K562 (cell line): ENCODE results near the gene CBX1. TPM values are rescaled to one million over a fixed set of nuclear protein-coding genes. Genes with fewer than 3 reads are reported as not detected.

Experiments
- ATAC-seq: fragments of 200-7000 bp; cut with Tn5 transposase; 3 replicates; pipeline ENCODE4 v1.9.1; 2020; ENCODE audit warnings: moderate library complexity
- BruUV-seq: library from RNA; stranded (reverse); fragments of 400-500 nt; replicated peaks from 2 replicates; lab custom pipeline; 2021; lab: Mats Ljungman, UMichigan
- CTCF ChIA-PET: fragments of 300-600 bp; formaldehyde crosslinking; extraction: SDS; loops from one replicate; lab custom pipeline; 2021; ENCODE audit warnings: low intra/inter-chr PET ratio; lab: Yijun Ruan, JAX
- POLR2A ChIA-PET: fragments of 300-600, 350-650 bp; sonication (Branson Sonifier 250); formaldehyde crosslinking; extraction: SDS; loops from one replicate; lab custom pipeline; 2021; ENCODE audit warnings: antibody characterized with exemption, inconsistent platforms; lab: Yijun Ruan, JAX
- DNase-seq, 4 experiments: peaks; one replicate each; pipeline versions ENCODE4 v3.0.0 to v3.0.0-alpha.2; 2011 to 2018; ENCODE audit warnings: low spot score in 3 of 4, mixed read lengths in 3 of 4; ENCODE audit errors: extremely low read depth in 1 of 4
- FAIRE-seq: peaks from 2 replicates; lab custom pipeline; 2011; peaks lifted over from hg19 to GRCh38; lab: Jason Lieb, UNC
- H2AFZ ChIP-seq: 2 replicates; pipeline ENCODE4 v1.6.0; 2011; ENCODE audit warnings: low read depth, low read length, control low read depth, inconsistent platforms
- H3K27ac ChIP-seq: fragments of 200-600 bp; 3 replicates; pipeline ENCODE4 v1.8.0; 2011; ENCODE audit warnings: low read depth, mild to moderate bottlenecking, control low read depth, inconsistent platforms, low read length, moderate library complexity, mixed read lengths; ENCODE audit errors: extremely low read depth
- H3K27me3 ChIP-seq, 2 experiments: fragments of 300-600 bp in 1 of 2; 2 replicates in 1 of 2; 3 replicates in 1 of 2; pipeline versions ENCODE4 v1.6.0 to v1.8.0; 2011; ENCODE audit warnings: inconsistent platforms in 2 of 2, low read length in 2 of 2, mild to moderate bottlenecking in 1 of 2, mixed read lengths in 1 of 2, moderate library complexity in 1 of 2; ENCODE audit not compliant: control insufficient read depth in 2 of 2, insufficient read depth in 2 of 2
- H3K36me3 ChIP-seq: fragments of 300-600 bp; 3 replicates; pipeline ENCODE4 v1.8.0; 2011; ENCODE audit warnings: mild to moderate bottlenecking, low read length, inconsistent platforms; ENCODE audit not compliant: control insufficient read depth, insufficient read depth
- H3K4me1 ChIP-seq, 2 experiments: fragments of 200-600 bp in 1 of 2; replicated peaks in 1 of 2; 2 replicates in 1 of 2; 3 replicates in 1 of 2; pipeline versions ENCODE4 v1.5.1 to v1.8.0; 2011; ENCODE audit warnings: inconsistent platforms in 2 of 2, low read length in 2 of 2, mild to moderate bottlenecking in 1 of 2, mixed read lengths in 1 of 2, moderate library complexity in 1 of 2; ENCODE audit not compliant: control insufficient read depth in 2 of 2, insufficient read depth in 2 of 2
- H3K4me2 ChIP-seq: 2 replicates; pipeline ENCODE4 v1.6.1; 2011; ENCODE audit warnings: low read length, control low read depth, inconsistent platforms, mixed read lengths; ENCODE audit not compliant: insufficient read depth
- H3K4me3 ChIP-seq: fragments of 200-600 bp; sonication (generic), shearing (Covaris generic); 2 replicates; pipeline ENCODE4 v1.5.1; 2016; ENCODE audit warnings: control low read depth, inconsistent platforms
- H3K79me2 ChIP-seq: fragments of 200-600 bp; 3 replicates; pipeline ENCODE4 v1.8.0; 2011; ENCODE audit warnings: low read length, inconsistent platforms; ENCODE audit not compliant: control insufficient read depth, insufficient read depth
- H3K9ac ChIP-seq, 2 experiments: 2 replicates each; pipeline versions ENCODE4 v1.6.0 to v1.6.1; 2011; ENCODE audit warnings: low read depth in 2 of 2, low read length in 2 of 2, control low read depth in 1 of 2, inconsistent platforms in 1 of 2, mild to moderate bottlenecking in 1 of 2, mixed read lengths in 1 of 2; ENCODE audit not compliant: insufficient read depth in 1 of 2
- H3K9me1 ChIP-seq: one replicate; pipeline ENCODE4 v1.6.0; 2011; ENCODE audit warnings: inconsistent platforms, mild to moderate bottlenecking, low read length, moderate library complexity; ENCODE audit not compliant: control insufficient read depth, insufficient read depth
- H3K9me3 ChIP-seq: replicated peaks from 2 replicates; pipeline ENCODE4 v1.5.1; 2011; ENCODE audit warnings: low read depth, low read length, inconsistent platforms; ENCODE audit not compliant: control insufficient read depth, insufficient read depth
- H4K20me1 ChIP-seq: replicated peaks from 2 replicates; pipeline ENCODE4 v1.6.1; 2011; ENCODE audit warnings: low read length, inconsistent platforms, mixed read lengths; ENCODE audit not compliant: control insufficient read depth, insufficient read depth
- C11orf30 ChIP-seq: fragments of 450-650 bp; IDR thresholded peaks from 2 replicates; pipeline ENCODE4 v1.6.1; 2016; ENCODE audit warnings: low read depth, mild to moderate bottlenecking
- ELF1 ChIP-seq: fragments of 200-800 bp; sonication (Bioruptor generic); IDR thresholded peaks from 2 replicates; pipeline ENCODE4 v1.6.1; 2016; ENCODE audit warnings: missing genetic modification characterization, missing compliant biosample characterization
- ESRRB ChIP-seq: fragments of 250-450 bp; sonication (Bioruptor Pico); IDR thresholded peaks from 2 replicates; pipeline ENCODE4 v1.5.0; 2020; ENCODE audit warnings: mild to moderate bottlenecking, moderate library complexity, borderline replicate concordance
- FUS ChIP-seq: fragments of 200-400 bp; formaldehyde crosslinking; optimal IDR thresholded peaks from 2 replicates; pipeline ENCODE3; 2017; ENCODE audit warnings: low read depth, low read length
- LCOR ChIP-seq: sonication (generic); formaldehyde crosslinking; IDR thresholded peaks from 2 replicates; pipeline ENCODE4 v1.8.0; 2022; ENCODE audit warnings: mild to moderate bottlenecking, missing genetic modification reagents
- MTF1 ChIP-seq: fragments of 250-450 bp; sonication (Bioruptor Pico); IDR thresholded peaks from 2 replicates; pipeline ENCODE4 v1.9.0; 2021; ENCODE audit warnings: moderate library complexity, mild to moderate bottlenecking, inconsistent platforms, borderline replicate concordance
- ZNF316 ChIP-seq: fragments of 450-650 bp; IDR thresholded peaks from 2 replicates; pipeline ENCODE4 v1.6.1; 2016
- ZNF561 ChIP-seq: fragments of 450-650 bp; formaldehyde crosslinking; conservative IDR thresholded peaks from 2 replicates; pipeline ENCODE4 v1.4.0; 2020; ENCODE audit warnings: mild to moderate bottlenecking, moderate library complexity
- ZZZ3 ChIP-seq: fragments of 450-650 bp; IDR thresholded peaks from 2 replicates; pipeline ENCODE4 v1.6.1; 2016; ENCODE audit warnings: antibody characterized with exemption, mild to moderate bottlenecking, moderate library complexity
- WGBS: fragments of 100-300 bp; shearing (Covaris generic); methylation state at CpG from one replicate; pipeline ENCODE4 v1.1.6; 2016; ENCODE audit warnings: low coverage, mixed read lengths; ENCODE audit not compliant: insufficient coverage; ENCODE audit errors: missing lambda C conversion rate; 5-methylcytosine and 5-hydroxymethylcytosine counted together
- in situ Hi-C: fragments of 300-500 bp; cut with MboI; formaldehyde crosslinking; loops from 4 replicates; pipeline ENCODE4 v1.15.0; 2018; ENCODE audit warnings: inconsistent platforms, mixed read lengths
- intact Hi-C: fragments of 100-400 bp; cut with micrococcal nuclease; formaldehyde crosslinking; loops from 2 replicates; pipeline ENCODE4 v1.14.2; 2022
- polyA plus RNA-seq, 8 experiments: library from polyadenylated mRNA; depleted of rRNA in 4 of 8; stranded (reverse) in 5 of 8; unstranded in 3 of 8; fragments of >200 nt; fragmentation: Nextera tagmentation in 2 of 8; fragmentation: Illumina TruSeq in 1 of 8; extraction: Ambion mirVana in 2 of 8; extraction: Trizol in 1 of 8; gene quantifications; 2 replicates each; pipeline versions ENCODE4 v1.2.1 to v1.2.3, GENCODE V29; 2011 to 2014; ENCODE audit warnings: inconsistent platforms in 1 of 8, missing spikeins in 1 of 8
- total RNA-seq, 7 experiments: library from RNA; depleted of rRNA in 6 of 7; stranded (reverse); fragments of >200 nt in 6 of 7; fragmentation: Illumina TruSeq in 2 of 7; extraction: Trizol in 2 of 7; gene quantifications; 2 replicates each; pipeline versions ENCODE4 v1.2.1 to v1.2.3, GENCODE V29; 2011 to 2021; ENCODE audit warnings: low replicate concordance in 1 of 7

CBX1 gene
- total and polyA plus RNA-seq, 9 of the 15 experiments (the other 6 are each of a cell fraction or from before 2014, with no cell fraction given): 10.6 to 95.7 (median 52.7) TPM

DNA sequence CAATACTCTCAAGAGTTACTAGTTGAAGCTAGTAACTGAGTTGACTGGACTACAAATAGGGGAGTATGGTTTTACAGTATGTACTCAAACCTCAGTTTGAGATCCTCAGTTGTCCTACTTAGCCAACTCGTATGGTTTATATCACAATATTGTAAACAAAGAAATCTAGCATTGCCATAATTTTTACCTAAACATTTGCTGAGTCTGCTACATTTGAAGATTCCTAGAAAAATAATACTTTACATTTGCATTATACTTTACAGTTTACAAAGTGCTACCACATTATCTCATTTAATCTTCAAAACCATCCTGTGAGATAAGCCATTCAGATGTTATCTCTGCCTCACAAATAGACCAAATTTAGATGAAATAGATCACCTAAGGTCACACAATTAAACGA is 16.3 kb downstream of the CBX1 start:
- no peaks in the 10 kb centered on the region for H3K27me3 ChIP-seq
- no peaks in the 10 kb centered on the region for H3K4me1 ChIP-seq
- BruUV-seq: no TSS peak
- no peak overlapping the region for H3K9ac ChIP-seq
- H3K4me3 ChIP-seq: no peak overlapping the region
- H2AFZ ChIP-seq: no peak overlapping the region
- no peaks in the 10 kb centered on the region for H4K20me1 ChIP-seq
- H3K79me2 ChIP-seq: peaks cover 34% of the 10 kb centered on the region
- 49% methylated on average over 2 of the region's 2 CpGs for WGBS
- in situ Hi-C loops: no loop called here
- TF ChIP-seq C11orf30: peak; percentile 53; the same call in 1 of the 2 replicates
- TF ChIP-seq ESRRB: no peak
- TF ChIP-seq FUS: no peak
- TF ChIP-seq ELF1 (tag): no peak
- peak; percentile 83 for TF ChIP-seq ZNF316
- TF ChIP-seq MTF1 (CRISPR knock-in tag): no peak
- TF ChIP-seq ZNF561 (CRISPR knock-in tag): no peak
- no peak for TF ChIP-seq ZZZ3
- TF ChIP-seq LCOR (CRISPR knock-in tag): no peak
- TF ChIP-seq, all 486 proteins: peak for 2
- intact Hi-C loops: no loop called here
- CTCF ChIA-PET: no interaction called here
- FAIRE-seq (no peak), ATAC-seq (no peak), DNase-seq (no peak)
- Histone ChIP-seq H3K9me1 (no peaks in the 10 kb centered on the region), H3K9me3 (no peaks in the 10 kb centered on the region), H3K36me3 (no peaks in the 10 kb centered on the region), H3K27ac (no peak overlapping the region), H3K4me2 (no peak overlapping the region)
- POLR2A ChIA-PET: interaction anchor here (0.8 to 1.1 kb wide), 3 partner anchors 11 to 18 kb away, joined by 3 to 4 read pairs (median 3); no protein-coding TSS in a partner anchor
